ENCODE measurements around the gene GREM2.

- TF ChIP-seq CTCF (IDR thresholded peaks at IDR 0.05; ENCODE audit: insufficient read depth, low read length) (no peak), POLR2AphosphoS5 (IDR thresholded peaks at IDR 0.05; ENCODE audit: low read depth) (no peak), REST (IDR thresholded peaks at IDR 0.05; ENCODE audit: insufficient replicate concordance, low read depth) (no peak), GABPA (IDR thresholded peaks at IDR 0.05; ENCODE audit: low read depth) (no peak), SPI1 (IDR thresholded peaks at IDR 0.05; ENCODE audit: borderline replicate concordance, low read depth) (no peak)
These were observed 56.4 kb downstream of the GREM2 start for GRCh38 chr1:240555524-240555923.

Data from HL-60 (cell line).